H1 (cell line): ENCODE data around the gene COL26A1. TPM values are rescaled to one million over a fixed set of nuclear protein-coding genes. Genes with fewer than 3 reads are reported as not detected.

Experiments
- CTCF ChIA-PET: fragments of 300-600 bp; sonication (Branson Sonifier 250); formaldehyde crosslinking; loops from one replicate; lab custom pipeline; 2021; ENCODE audit not compliant: partially characterized antibody; lab: Charles Lee
- POLR2A ChIA-PET: fragments of 300-600 bp; sonication (Branson Sonifier 250); formaldehyde crosslinking; loops from one replicate; lab custom pipeline; 2021; ENCODE audit warnings: inconsistent platforms; ENCODE audit not compliant: partially characterized antibody; lab: Charles Lee
- DNase-seq, 2 experiments: peaks; one replicate each; pipeline versions ENCODE4 v3.0.0 to v3.0.0-alpha.2; 2010 to 2022; ENCODE audit warnings: low spot score in 2 of 2, low read depth in 1 of 2, mixed read lengths in 1 of 2
- FAIRE-seq: peaks from 2 replicates; lab custom pipeline; 2011; peaks lifted over from hg19 to GRCh38; lab: Jason Lieb, UNC
- H2AFZ ChIP-seq: 2 replicates; pipeline ENCODE4 v1.8.1; 2012; ENCODE audit warnings: low read length, inconsistent platforms
- H2AK5ac ChIP-seq: 2 replicates; pipeline ENCODE4 v1.6.1; 2013; ENCODE audit warnings: low read depth, low read length
- H2BK120ac ChIP-seq: replicated peaks from 2 replicates; pipeline ENCODE3; 2013; ENCODE audit warnings: low read depth, low read length, inconsistent platforms
- H2BK12ac ChIP-seq: 2 replicates; pipeline ENCODE4 v1.6.1; 2013; ENCODE audit warnings: low read depth, low read length
- H2BK15ac ChIP-seq: 2 replicates; pipeline ENCODE4 v1.6.1; 2013; ENCODE audit warnings: low read length
- H2BK20ac ChIP-seq: 2 replicates; pipeline ENCODE4 v1.6.1; 2013; ENCODE audit warnings: low read length
- H2BK5ac ChIP-seq: 2 replicates; pipeline ENCODE4 v1.6.1; 2013; ENCODE audit warnings: low read depth, low read length
- H3K14ac ChIP-seq: 2 replicates; pipeline ENCODE4 v1.6.1; 2013; ENCODE audit warnings: inconsistent platforms; ENCODE audit not compliant: insufficient read length
- H3K18ac ChIP-seq: 2 replicates; pipeline ENCODE4 v1.6.1; 2013; ENCODE audit warnings: low read length; ENCODE audit errors: extremely low read depth
- H3K23ac ChIP-seq: 2 replicates; pipeline ENCODE4 v1.6.1; 2013; ENCODE audit warnings: inconsistent platforms; ENCODE audit not compliant: insufficient read length
- H3K23me2 ChIP-seq: 2 replicates; pipeline ENCODE4 v1.6.1; 2013; ENCODE audit warnings: low read depth, low read length
- H3K27ac ChIP-seq: 2 replicates; pipeline ENCODE4 v1.6.1; 2011; ENCODE audit warnings: low read depth, low read length, inconsistent platforms
- H3K27me3 ChIP-seq, 4 experiments: replicated peaks in 1 of 4; 1 replicate in 1 of 4; 2 replicates in 3 of 4; pipeline versions ENCODE4 v1.6.1 to v1.8.1; 2011 to 2013; ENCODE audit warnings: low read length in 3 of 4, mild to moderate bottlenecking in 3 of 4, inconsistent platforms in 2 of 4, mixed read lengths in 2 of 4, moderate library complexity in 1 of 4; ENCODE audit not compliant: control insufficient read depth in 3 of 4, insufficient read depth in 3 of 4; ENCODE audit errors: extremely low read depth in 1 of 4
- H3K36me3 ChIP-seq, 4 experiments: 2 replicates each; pipeline versions ENCODE4 v1.6.1 to v1.8.1; 2011 to 2013; ENCODE audit warnings: mild to moderate bottlenecking in 4 of 4, low read length in 3 of 4, moderate library complexity in 2 of 4, control low read depth in 1 of 4, inconsistent platforms in 1 of 4; ENCODE audit not compliant: insufficient read depth in 4 of 4, control insufficient read depth in 2 of 4
- H3K4ac ChIP-seq: replicated peaks from 2 replicates; pipeline ENCODE3; 2013; ENCODE audit warnings: low read length, low read depth, mixed read lengths, inconsistent platforms; ENCODE audit not compliant: insufficient read length
- H3K4me1 ChIP-seq, 4 experiments: replicated peaks in 1 of 4; 1 replicate in 1 of 4; 2 replicates in 3 of 4; pipeline versions ENCODE4 v1.6.1 to v1.8.1; 2011 to 2013; ENCODE audit warnings: low read length in 3 of 4, inconsistent platforms in 2 of 4, mixed read lengths in 1 of 4; ENCODE audit not compliant: insufficient read depth in 4 of 4, control insufficient read depth in 3 of 4
- H3K4me2 ChIP-seq, 2 experiments: 2 replicates each; pipeline versions ENCODE4 v1.6.1 to v1.8.1; 2011 to 2013; ENCODE audit warnings: low read depth in 2 of 2, low read length in 2 of 2, control low read depth in 1 of 2, inconsistent platforms in 1 of 2, mild to moderate bottlenecking in 1 of 2; ENCODE audit not compliant: insufficient read depth in 1 of 2
- H3K4me3 ChIP-seq, 4 experiments: fragments of 200-600, 300-600 bp in 1 of 4; sonication (generic), shearing (Covaris generic), sonication (Bioruptor Twin) in 1 of 4; 2 replicates each; pipeline versions ENCODE4 v1.5.1 to v1.8.1; 2011 to 2016; ENCODE audit warnings: low read length in 4 of 4, low read depth in 3 of 4, control low read depth in 2 of 4, inconsistent platforms in 2 of 4, mild to moderate bottlenecking in 2 of 4, mixed read lengths in 1 of 4, moderate library complexity in 1 of 4; ENCODE audit not compliant: insufficient read depth in 2 of 4; ENCODE audit errors: extremely low read depth in 1 of 4
- H3K56ac ChIP-seq: replicated peaks from 2 replicates; pipeline ENCODE3; 2013; ENCODE audit warnings: low read depth, mild to moderate bottlenecking, mixed read lengths, low read length, inconsistent platforms; ENCODE audit not compliant: insufficient read length
- H3K79me1 ChIP-seq: 2 replicates; pipeline ENCODE4 v1.6.1; 2013; ENCODE audit warnings: low read depth, low read length, control low read depth
- H3K79me2 ChIP-seq, 2 experiments: 2 replicates each; pipeline versions ENCODE4 v1.6.1 to v1.8.1; 2012 to 2013; ENCODE audit warnings: low read length in 2 of 2, mild to moderate bottlenecking in 2 of 2, inconsistent platforms in 1 of 2; ENCODE audit not compliant: insufficient read depth in 2 of 2, control insufficient read depth in 1 of 2
- H3K9ac ChIP-seq, 4 experiments: replicated peaks in 1 of 4; 1 replicate in 1 of 4; 2 replicates in 3 of 4; pipeline versions ENCODE4 v1.6.1 to v1.8.1; 2011 to 2013; ENCODE audit warnings: low read depth in 3 of 4, low read length in 3 of 4, control low read depth in 2 of 4, mild to moderate bottlenecking in 2 of 4, moderate library complexity in 2 of 4, inconsistent platforms in 1 of 4; ENCODE audit errors: extremely low read depth in 1 of 4
- H3K9me3 ChIP-seq, 2 experiments: 2 replicates each; pipeline versions ENCODE4 v1.6.1 to v1.8.1; 2012 to 2013; ENCODE audit warnings: mild to moderate bottlenecking in 2 of 2, moderate library complexity in 2 of 2, control low read depth in 1 of 2, inconsistent platforms in 1 of 2, low read depth in 1 of 2, low read length in 1 of 2, mixed read lengths in 1 of 2; ENCODE audit not compliant: insufficient read depth in 2 of 2
- H4K20me1 ChIP-seq, 2 experiments: replicated peaks in 1 of 2; 2 replicates each; pipeline versions ENCODE3 to v1.8.1; 2011 to 2013; ENCODE audit warnings: inconsistent platforms in 2 of 2, low read length in 2 of 2, mild to moderate bottlenecking in 1 of 2; ENCODE audit not compliant: insufficient read depth in 2 of 2, control insufficient read depth in 1 of 2
- H4K5ac ChIP-seq: 2 replicates; pipeline ENCODE4 v1.6.1; 2013; ENCODE audit warnings: low read length, low read depth, mixed read lengths, inconsistent platforms; ENCODE audit not compliant: insufficient read length
- H4K8ac ChIP-seq: 2 replicates; pipeline ENCODE4 v1.8.0; 2013; ENCODE audit warnings: mild to moderate bottlenecking, moderate library complexity, low read length, inconsistent platforms; ENCODE audit not compliant: insufficient read depth; ENCODE audit errors: extremely low read depth
- H4K91ac ChIP-seq: replicated peaks from 2 replicates; pipeline ENCODE3; 2013; ENCODE audit warnings: low read length, mixed read lengths, inconsistent platforms; ENCODE audit not compliant: insufficient read length
- ASH2L ChIP-seq: fragments of 200-600, 300-600 bp; sonication (generic); IDR thresholded peaks from one replicate; pipeline ENCODE4 v1.7.1; 2017; ENCODE audit warnings: low read length
- CHD1 ChIP-seq: IDR thresholded peaks from 2 replicates; pipeline ENCODE4 v1.6.1; 2012; ENCODE audit warnings: low read depth, low read length, improper control_type of control experiment
- FOSL1 ChIP-seq: IDR thresholded peaks from 2 replicates; pipeline ENCODE4 v1.6.1; 2011; ENCODE audit warnings: mild to moderate bottlenecking, low read depth, low read length, moderate library complexity; ENCODE audit not compliant: insufficient read depth
- KDM5A ChIP-seq: fragments of 200-600 bp; IDR thresholded peaks from 2 replicates; pipeline ENCODE4 v1.7.1; 2012; ENCODE audit warnings: mild to moderate bottlenecking, low read length, inconsistent platforms, mixed read lengths
- TAF1 ChIP-seq: IDR thresholded peaks from 2 replicates; pipeline ENCODE4 v1.6.1; 2011; ENCODE audit warnings: mild to moderate bottlenecking, low read depth, low read length
- WGBS, 2 experiments: shearing (Covaris generic) in 1 of 2; methylation state at CpG; one replicate each; pipeline versions ENCODE4 v1.1.6 to v1.1.7; 2013 to 2015; ENCODE audit warnings: low lambda C conversion rate in 2 of 2, mixed read lengths in 2 of 2, inconsistent platforms in 1 of 2, low coverage in 1 of 2, missing lambda C conversion rate in 1 of 2; ENCODE audit not compliant: insufficient replicate concordance in 2 of 2, insufficient coverage in 1 of 2, insufficient read length in 1 of 2; ENCODE audit errors: extremely low coverage in 1 of 2, missing lambda C conversion rate in 1 of 2; 5-methylcytosine and 5-hydroxymethylcytosine counted together
- polyA plus RNA-seq, 7 experiments: library from polyadenylated mRNA; depleted of rRNA in 3 of 7; stranded (reverse) in 5 of 7; unstranded in 2 of 7; fragments of >200 nt in 5 of 7; fragments of 200-250 nt in 2 of 7; gene quantifications; 1 replicate in 5 of 7; 2 replicates in 1 of 7; 4 replicates in 1 of 7; pipeline versions ENCODE4 v1.2.1 to v1.2.3, GENCODE V29; 2011 to 2013; ENCODE audit warnings: missing spikeins in 2 of 7, mixed read lengths in 2 of 7
- total RNA-seq: library from RNA; stranded (reverse); fragmentation: NEBNext Ultra II Directional; extraction: Animal tissue kit (Norgen Biotek cat#: 25700); gene quantifications from 2 replicates; pipeline ENCODE4 v1.2.1, GENCODE V29; 2021

The COL26A1 gene
- total and polyA plus RNA-seq, 2 of the 8 experiments (the other 6 are each of a cell fraction or from before 2014, with no cell fraction given) = 51.1 to 68.8 TPM

- H3K14ac ChIP-seq = no peak overlapping the region
- H3K4ac ChIP-seq = no peak overlapping the region
- WGBS, 2 experiments = 89% methylated on average over 7 of the region's 7 CpGs; no CpG with 5 or more reads in 1 of the 2 experiments
- H3K4me2 ChIP-seq = no peak overlapping the region
- H3K79me2 ChIP-seq = no peaks in the 10 kb centered on the region
- peaks cover 0 to 15% (median 7%) of the 10 kb centered on the region in 4 experiments; a peak in 6 of 7 replicates for H3K4me1 ChIP-seq
- H3K4me3 ChIP-seq = no peak overlapping the region
- H2AK5ac ChIP-seq = no peak overlapping the region
- H3K23ac ChIP-seq = no peak overlapping the region
- no peak for DNase-seq
- no peak overlapping the region for H2BK120ac ChIP-seq
- no peak overlapping the region for H2AFZ ChIP-seq
- H2BK15ac ChIP-seq = no peak overlapping the region
- POLR2A ChIA-PET = interaction anchor here (0.8 to 2.2 kb wide), 5 partner anchors 12 to 25 kb away, joined by 3 to 8 read pairs (median 5); no protein-coding TSS in a partner anchor
- no peak overlapping the region for H4K8ac ChIP-seq
- no peaks in the 10 kb centered on the region for H3K27me3 ChIP-seq
- H4K91ac ChIP-seq = no peak overlapping the region
- FAIRE-seq = no peak
- no peak overlapping the region for H4K5ac ChIP-seq
- H3K9me3 ChIP-seq = no peaks in the 10 kb centered on the region
- no peak overlapping the region for H3K18ac ChIP-seq
- CTCF ChIA-PET = interaction anchor here (1.3 to 3.8 kb wide), 4 partner anchors 11 to 244 kb away, joined by 5 to 24 read pairs (median 7); no protein-coding TSS in a partner anchor
- peaks cover 0 to 4% of the 10 kb centered on the region in 2 experiments for H4K20me1 ChIP-seq
- no peak overlapping the region for H2BK12ac ChIP-seq
- H2BK5ac ChIP-seq = no peak overlapping the region
- H3K9ac ChIP-seq = no peak overlapping the region
- H3K23me2 ChIP-seq = peaks cover 12% of the 10 kb centered on the region
- H3K27ac ChIP-seq = no peak overlapping the region
- no peaks in the 10 kb centered on the region for H3K36me3 ChIP-seq
- no peak overlapping the region for H3K56ac ChIP-seq
- H2BK20ac ChIP-seq = no peak overlapping the region
- no peaks in the 10 kb centered on the region for H3K79me1 ChIP-seq
- no peak for TF ChIP-seq ASH2L
- no peak for TF ChIP-seq CHD1
- no peak for TF ChIP-seq KDM5A
- TF ChIP-seq FOSL1 = no peak
- no peak for TF ChIP-seq TAF1
Observed at GRCh38 chr7:101560856-101561255, 198.2 kb downstream of the COL26A1 start.
